ENCODE results near the gene REG4.

Gene REG4

DNA sequence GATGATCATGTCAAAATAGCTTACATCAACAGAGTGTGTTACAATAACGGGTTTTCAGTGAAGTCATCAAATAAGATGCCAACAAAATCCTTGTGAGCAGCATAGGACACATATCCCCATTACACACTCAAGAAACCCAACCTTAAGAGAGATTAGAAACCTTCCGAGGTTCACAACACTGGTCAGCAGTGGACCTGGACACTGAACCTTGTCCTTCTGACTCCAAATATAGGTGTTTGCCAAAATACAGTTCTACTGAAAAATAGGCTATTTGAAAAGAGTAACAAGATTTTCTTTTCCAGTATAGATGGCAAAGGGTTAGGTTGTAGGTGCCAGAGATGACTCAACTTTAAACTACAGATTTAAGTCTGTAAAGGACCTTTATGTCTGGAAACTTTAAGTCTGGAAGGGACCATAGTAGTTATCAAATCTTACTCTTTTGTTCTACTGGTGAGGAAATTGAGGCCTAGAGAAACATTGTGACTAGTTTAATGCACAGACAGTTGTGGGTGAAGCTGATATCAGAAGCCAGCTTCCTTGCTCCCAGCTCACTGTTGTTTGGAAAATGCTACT lies 811 bp upstream of the REG4 start:
- DNase-seq (ENCODE audit: low read depth in 1 of 2, low spot score in 1 of 2): no peak
- no peak for TF ChIP-seq GABPA (IDR thresholded peaks at IDR 0.05; ENCODE audit: low read depth)
- TF ChIP-seq, protein P1, sequence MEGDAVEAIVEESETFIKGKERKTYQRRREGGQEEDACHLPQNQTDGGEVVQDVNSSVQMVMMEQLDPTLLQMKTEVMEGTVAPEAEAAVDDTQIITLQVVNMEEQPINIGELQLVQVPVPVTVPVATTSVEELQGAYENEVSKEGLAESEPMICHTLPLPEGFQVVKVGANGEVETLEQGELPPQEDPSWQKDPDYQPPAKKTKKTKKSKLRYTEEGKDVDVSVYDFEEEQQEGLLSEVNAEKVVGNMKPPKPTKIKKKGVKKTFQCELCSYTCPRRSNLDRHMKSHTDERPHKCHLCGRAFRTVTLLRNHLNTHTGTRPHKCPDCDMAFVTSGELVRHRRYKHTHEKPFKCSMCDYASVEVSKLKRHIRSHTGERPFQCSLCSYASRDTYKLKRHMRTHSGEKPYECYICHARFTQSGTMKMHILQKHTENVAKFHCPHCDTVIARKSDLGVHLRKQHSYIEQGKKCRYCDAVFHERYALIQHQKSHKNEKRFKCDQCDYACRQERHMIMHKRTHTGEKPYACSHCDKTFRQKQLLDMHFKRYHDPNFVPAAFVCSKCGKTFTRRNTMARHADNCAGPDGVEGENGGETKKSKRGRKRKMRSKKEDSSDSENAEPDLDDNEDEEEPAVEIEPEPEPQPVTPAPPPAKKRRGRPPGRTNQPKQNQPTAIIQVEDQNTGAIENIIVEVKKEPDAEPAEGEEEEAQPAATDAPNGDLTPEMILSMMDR (IDR thresholded peaks at IDR 0.05; ENCODE audit: insufficient read depth, low read length): no peak
- TF ChIP-seq POLR2AphosphoS5 (IDR thresholded peaks at IDR 0.05; ENCODE audit: low read depth): no peak
- no peak for TF ChIP-seq SPI1 (IDR thresholded peaks at IDR 0.05; ENCODE audit: borderline replicate concordance, low read depth)
- Histone ChIP-seq H3K4me3 (replicated peaks; ENCODE audit: insufficient read depth, low read length) (no peak overlapping the region), H3K27me3 (ENCODE audit: insufficient read depth, poor library complexity, severe bottlenecking) (peaks cover 5% of the 10 kb centered on the region), H3K27ac (replicated peaks) (no peak overlapping the region)

DNA sequence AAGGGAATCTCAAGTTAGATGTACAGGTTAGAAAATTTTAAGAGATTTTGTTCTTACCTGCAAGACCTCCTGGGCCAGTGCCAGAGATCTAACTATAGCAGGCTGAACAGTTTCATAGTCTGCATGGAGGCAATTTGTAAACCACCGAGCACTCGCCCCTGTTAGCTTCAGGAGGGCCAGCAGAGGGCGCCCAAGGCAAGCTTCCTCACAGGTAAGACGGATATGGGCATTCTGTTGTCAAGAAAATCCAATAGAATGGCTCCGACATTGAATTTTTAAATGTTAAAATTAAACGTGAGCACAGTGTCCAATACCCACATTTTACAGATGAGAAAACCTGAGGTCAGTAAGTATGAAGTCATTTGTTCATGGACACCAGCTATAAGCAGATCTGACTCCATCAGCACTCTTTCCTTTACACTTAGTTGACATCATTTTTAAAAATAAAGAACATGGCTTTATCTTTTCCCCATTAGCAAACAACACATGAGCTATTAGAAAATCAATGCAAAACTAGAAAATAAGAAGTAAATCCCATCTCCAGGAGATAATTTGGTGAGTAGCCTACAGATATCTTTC lies 2.2 kb downstream of the REG4 start:
- TF ChIP-seq GABPA (IDR thresholded peaks at IDR 0.05; ENCODE audit: low read depth): no peak
- TF ChIP-seq, protein P2, sequence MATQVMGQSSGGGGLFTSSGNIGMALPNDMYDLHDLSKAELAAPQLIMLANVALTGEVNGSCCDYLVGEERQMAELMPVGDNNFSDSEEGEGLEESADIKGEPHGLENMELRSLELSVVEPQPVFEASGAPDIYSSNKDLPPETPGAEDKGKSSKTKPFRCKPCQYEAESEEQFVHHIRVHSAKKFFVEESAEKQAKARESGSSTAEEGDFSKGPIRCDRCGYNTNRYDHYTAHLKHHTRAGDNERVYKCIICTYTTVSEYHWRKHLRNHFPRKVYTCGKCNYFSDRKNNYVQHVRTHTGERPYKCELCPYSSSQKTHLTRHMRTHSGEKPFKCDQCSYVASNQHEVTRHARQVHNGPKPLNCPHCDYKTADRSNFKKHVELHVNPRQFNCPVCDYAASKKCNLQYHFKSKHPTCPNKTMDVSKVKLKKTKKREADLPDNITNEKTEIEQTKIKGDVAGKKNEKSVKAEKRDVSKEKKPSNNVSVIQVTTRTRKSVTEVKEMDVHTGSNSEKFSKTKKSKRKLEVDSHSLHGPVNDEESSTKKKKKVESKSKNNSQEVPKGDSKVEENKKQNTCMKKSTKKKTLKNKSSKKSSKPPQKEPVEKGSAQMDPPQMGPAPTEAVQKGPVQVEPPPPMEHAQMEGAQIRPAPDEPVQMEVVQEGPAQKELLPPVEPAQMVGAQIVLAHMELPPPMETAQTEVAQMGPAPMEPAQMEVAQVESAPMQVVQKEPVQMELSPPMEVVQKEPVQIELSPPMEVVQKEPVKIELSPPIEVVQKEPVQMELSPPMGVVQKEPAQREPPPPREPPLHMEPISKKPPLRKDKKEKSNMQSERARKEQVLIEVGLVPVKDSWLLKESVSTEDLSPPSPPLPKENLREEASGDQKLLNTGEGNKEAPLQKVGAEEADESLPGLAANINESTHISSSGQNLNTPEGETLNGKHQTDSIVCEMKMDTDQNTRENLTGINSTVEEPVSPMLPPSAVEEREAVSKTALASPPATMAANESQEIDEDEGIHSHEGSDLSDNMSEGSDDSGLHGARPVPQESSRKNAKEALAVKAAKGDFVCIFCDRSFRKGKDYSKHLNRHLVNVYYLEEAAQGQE (IDR thresholded peaks at IDR 0.05; ENCODE audit: insufficient replicate concordance, low read depth): no peak
- TF ChIP-seq, protein P1 (IDR thresholded peaks at IDR 0.05; ENCODE audit: insufficient read depth, low read length): peak; percentile 82
- no peak for TF ChIP-seq POLR2AphosphoS5 (IDR thresholded peaks at IDR 0.05; ENCODE audit: low read depth)
- TF ChIP-seq SPI1 (IDR thresholded peaks at IDR 0.05; ENCODE audit: borderline replicate concordance, low read depth): no peak
- DNase-seq (ENCODE audit: low read depth in 1 of 2, low spot score in 1 of 2): peak; percentile 31 to 55
- Histone ChIP-seq H3K27ac (replicated peaks) (no peak overlapping the region), H3K27me3 (ENCODE audit: insufficient read depth, poor library complexity, severe bottlenecking) (peaks cover 5% of the 10 kb centered on the region), H3K4me3 (replicated peaks; ENCODE audit: insufficient read depth, low read length) (no peak overlapping the region)

DNA sequence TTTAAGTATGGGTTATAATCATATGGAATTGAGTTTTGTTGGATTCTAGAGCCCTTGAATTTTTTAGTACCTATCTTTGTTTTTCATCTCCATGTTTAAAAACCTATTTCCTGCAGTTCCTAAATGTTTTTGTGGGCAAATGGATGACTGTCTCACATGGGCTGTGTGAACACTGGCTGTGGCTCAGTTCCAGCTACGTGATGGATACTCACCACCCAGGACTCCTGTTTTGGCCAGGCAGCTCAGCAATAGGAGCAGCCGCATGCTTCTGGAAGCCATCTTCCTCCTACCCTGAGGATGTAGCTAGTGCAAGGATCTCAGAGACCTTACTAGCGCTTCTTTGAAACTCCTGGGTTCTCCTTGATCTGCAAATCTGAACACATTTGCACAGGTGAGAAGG lies 2.8 kb downstream of the REG4 start:
- Histone ChIP-seq H3K4me3 (replicated peaks; ENCODE audit: insufficient read depth, low read length) (no peak overlapping the region), H3K27me3 (ENCODE audit: insufficient read depth, poor library complexity, severe bottlenecking) (peaks cover 5% of the 10 kb centered on the region), H3K27ac (replicated peaks) (no peak overlapping the region)
- DNase-seq (ENCODE audit: low read depth in 1 of 2, low spot score in 1 of 2): no peak
- no peak for TF ChIP-seq GABPA (IDR thresholded peaks at IDR 0.05; ENCODE audit: low read depth)
- no peak for TF ChIP-seq POLR2AphosphoS5 (IDR thresholded peaks at IDR 0.05; ENCODE audit: low read depth)
- TF ChIP-seq, protein P1 (IDR thresholded peaks at IDR 0.05; ENCODE audit: insufficient read depth, low read length): no peak
- TF ChIP-seq, protein P2 (IDR thresholded peaks at IDR 0.05; ENCODE audit: insufficient replicate concordance, low read depth): no peak
- TF ChIP-seq SPI1 (IDR thresholded peaks at IDR 0.05; ENCODE audit: borderline replicate concordance, low read depth): no peak

All from HL-60 (cell line).